HG02885 (cell line): ENCODE data around the gene SUGCT.

Experiments used
- ATAC-seq: cut with Tn5 transposase; IDR thresholded peaks from one replicate; pipeline ENCODE4 v1.9.1; 2021; ENCODE audit warnings: mild to moderate bottlenecking; ENCODE audit not compliant: unreplicated experiment, poor library complexity

The SUGCT gene

DNA sequence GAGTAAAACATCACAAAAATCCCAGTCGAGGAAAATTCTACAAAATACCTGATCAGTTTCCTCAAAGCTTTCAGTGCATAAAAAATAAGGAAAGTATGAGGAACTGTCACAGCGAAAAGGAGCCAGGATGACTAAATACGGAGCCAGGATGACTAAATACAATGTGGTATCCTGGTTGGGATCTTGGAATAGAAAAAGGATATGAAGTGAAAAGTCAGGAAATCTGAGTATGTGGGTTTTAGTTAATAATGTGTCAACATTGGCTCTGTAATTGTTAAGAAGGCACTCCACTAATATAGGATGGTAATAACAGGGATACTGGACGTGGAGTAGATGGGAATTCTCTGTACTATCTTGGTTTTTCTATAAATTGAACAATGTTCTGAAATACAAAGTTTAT is 175.5 kb downstream of the SUGCT start:
- no peak for ATAC-seq

GRCh38 chr7:40311307-40311706 is 176.5 kb downstream of the SUGCT start:
- ATAC-seq: peak; percentile 97

GRCh38 chr7:40315277-40315676 is 180.5 kb downstream of the SUGCT start:
- ATAC-seq: no peak

DNA sequence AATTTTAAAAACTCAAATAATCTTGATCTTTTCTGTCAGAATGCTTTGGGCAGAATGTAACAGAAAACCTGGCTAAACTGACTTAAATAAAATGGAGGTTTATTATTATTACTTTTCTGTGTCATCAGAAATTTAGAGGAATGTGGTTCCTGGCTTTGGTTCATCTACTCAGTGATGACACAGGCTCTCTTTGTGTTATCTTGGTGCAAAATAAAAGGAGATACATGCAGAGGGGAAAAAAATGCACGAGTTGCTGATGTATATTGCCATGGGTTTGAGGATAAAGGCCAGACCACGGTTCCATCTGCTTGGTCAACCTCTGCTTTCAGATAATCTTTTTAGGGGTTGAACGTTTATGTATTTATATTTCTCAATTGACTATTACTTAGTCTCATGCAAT is 181.4 kb downstream of the SUGCT start:
- no peak for ATAC-seq

- no peak for ATAC-seq
Measured at GRCh38 chr7:40324914-40325313, 190.1 kb downstream of the SUGCT start.

DNA sequence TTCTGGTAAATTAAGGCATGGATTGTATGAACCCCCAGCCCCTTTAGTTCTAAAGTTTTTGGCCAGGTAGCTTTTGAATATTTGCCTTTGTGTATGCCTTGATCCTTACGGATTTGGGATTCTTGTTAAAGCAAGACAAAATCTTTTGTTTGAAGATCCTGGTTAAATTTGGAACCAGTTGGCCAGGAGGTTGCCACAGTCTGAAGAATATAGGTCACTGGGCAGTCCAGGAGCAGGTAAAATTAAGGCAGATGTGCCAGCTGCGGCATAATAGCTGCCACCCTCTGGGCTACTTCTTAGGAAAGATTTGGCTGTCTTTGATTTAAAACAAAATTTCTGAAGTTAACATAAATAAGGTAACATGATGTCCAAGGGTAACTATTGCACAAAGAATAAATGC is 192.3 kb downstream of the SUGCT start:
- no peak for ATAC-seq

GRCh38 chr7:40327873-40328272 is 193.1 kb downstream of the SUGCT start:
- ATAC-seq: no peak

- ATAC-seq: peak; percentile 66
Measured at GRCh38 chr7:40329601-40330153, 194.9 kb downstream of the SUGCT start.

- no peak for ATAC-seq
Measured at GRCh38 chr7:40330408-40330807, 195.6 kb downstream of the SUGCT start.

- ATAC-seq: no peak
Measured at GRCh38 chr7:40331915-40332314, 197.1 kb downstream of the SUGCT start.

DNA sequence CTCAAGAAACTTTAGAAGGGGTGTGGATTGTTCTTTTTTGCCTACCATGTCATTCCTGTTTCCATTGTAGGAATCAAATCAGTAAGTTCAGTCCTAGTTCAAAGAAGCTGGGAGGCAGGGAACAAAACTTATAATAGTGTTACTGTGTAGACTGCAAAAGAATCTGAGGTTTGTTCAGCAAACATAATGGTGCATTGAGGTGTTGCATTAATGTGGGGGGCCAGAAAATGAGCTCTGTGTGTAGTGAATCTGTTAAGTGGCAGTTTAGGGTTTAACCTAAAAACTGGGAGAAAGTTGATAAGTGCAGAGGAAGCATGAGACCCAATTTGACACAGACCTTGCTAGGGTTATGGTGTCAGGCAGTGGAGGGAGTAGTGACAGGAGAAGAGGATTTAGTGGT is 197.7 kb downstream of the SUGCT start:
- ATAC-seq: no peak

GRCh38 chr7:40341836-40342235 is 207.0 kb downstream of the SUGCT start:
- no peak for ATAC-seq

DNA sequence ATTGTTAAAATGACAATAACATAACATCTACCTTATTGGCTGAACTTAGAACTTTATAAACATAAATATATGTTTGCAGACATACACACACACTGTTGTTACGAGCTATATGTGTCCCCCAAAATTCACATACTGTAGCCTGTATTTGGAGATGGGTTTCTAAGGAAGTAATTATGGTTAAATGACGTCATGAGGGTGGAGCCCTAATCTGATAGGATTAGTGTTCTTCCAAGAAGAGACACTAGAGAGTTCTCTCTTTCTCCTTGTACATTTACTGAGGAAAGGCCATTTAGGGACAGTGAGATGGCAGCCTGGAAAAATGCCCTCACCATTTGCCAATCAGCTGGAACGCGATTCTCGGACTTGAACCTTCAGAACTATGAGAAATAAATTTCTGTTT is 211.7 kb downstream of the SUGCT start:
- no peak for ATAC-seq

DNA sequence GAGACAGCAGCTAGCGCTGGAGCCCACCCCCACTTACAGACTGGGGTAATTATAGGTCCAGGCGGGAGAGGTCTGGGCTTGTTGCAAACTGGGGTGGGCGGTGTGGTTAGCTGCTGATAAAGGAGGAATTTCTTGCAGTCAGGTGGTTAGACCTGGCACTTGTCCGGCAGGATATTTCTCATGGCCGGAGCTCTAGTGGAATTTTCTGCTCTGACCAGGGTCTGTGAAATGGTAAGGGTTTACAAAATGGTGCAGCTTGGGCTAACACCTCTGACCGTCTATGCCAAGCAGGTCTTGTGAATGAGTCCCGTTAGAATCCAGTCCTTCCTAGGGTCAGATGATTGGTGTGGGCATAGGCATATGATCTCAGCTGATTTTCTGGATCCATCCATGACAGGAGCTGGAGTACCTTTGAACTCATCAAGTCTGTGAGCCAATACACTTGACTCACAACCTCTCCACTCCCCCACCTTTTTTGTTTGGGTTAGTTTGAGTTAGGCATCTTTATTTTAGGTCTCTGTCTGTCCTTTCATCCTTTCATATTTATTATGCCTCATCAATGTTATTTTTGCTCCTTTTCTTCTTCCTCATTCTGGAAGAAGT is 213.4 kb downstream of the SUGCT start:
- ATAC-seq: no peak

- no peak for ATAC-seq
Measured at GRCh38 chr7:40350100-40350499, 215.3 kb downstream of the SUGCT start.

- no peak for ATAC-seq
Measured at GRCh38 chr7:40354711-40355110, 219.9 kb downstream of the SUGCT start.

DNA sequence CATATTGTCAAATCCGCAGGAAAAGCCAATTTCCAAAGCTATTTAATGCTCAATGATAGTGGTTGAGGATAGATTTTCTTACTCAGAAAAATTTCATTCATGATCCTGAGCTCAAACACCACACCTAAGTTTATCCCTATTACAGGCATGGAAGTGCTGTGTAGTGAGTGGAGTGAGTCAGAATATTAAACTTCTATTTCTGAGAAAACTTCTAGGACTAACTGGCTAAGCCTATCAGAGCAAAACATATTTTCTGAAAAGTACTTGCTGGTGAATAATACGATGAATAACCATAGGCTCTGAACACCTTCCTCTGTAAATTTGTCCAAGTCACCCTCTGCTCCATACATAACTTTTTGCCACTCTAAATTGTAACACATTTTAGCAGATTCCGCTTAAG is 221.5 kb downstream of the SUGCT start:
- ATAC-seq: no peak

DNA sequence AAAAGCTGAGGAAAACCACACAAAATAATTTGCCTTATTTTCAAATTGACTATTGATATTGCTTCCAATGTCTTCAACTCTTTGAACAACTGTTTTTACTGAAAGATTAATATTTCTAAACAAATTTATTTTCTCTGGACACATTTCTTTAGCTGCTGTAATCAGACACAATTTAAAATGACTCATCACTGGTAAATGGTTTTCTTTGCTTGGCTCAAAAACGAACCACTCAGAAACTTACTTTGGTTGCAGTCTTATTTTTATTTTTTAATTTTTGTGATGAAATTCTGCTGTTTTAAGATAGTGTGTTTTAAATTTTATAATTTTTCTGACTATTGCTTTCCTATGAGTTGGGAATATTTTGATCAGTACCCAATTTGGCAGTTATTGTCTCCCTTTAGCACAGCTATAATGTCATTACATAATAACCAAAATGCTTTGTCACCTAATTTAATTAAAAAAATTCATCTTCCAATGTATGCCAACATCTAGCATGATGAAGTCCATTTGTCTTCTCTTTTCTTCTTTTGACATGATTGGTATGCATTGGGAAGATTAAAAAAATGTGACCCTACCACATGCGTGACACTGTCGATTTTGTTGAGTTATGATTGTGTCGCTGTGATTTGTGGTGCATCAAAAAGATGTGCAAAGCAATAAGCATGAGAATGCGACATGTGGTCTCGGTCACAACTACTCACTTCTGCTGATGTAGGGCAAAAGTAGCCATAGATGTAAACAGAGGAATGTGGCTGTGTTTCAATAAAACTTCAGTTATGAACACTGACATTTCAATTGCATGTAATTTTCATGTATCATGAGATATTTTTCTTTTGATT is 222.3 kb downstream of the SUGCT start:
- ATAC-seq: no peak

- no peak for ATAC-seq
Measured at GRCh38 chr7:40369641-40370277, 235.0 kb downstream of the SUGCT start.

- ATAC-seq: no peak
Measured at GRCh38 chr7:40371806-40372440, 237.1 kb downstream of the SUGCT start.

DNA sequence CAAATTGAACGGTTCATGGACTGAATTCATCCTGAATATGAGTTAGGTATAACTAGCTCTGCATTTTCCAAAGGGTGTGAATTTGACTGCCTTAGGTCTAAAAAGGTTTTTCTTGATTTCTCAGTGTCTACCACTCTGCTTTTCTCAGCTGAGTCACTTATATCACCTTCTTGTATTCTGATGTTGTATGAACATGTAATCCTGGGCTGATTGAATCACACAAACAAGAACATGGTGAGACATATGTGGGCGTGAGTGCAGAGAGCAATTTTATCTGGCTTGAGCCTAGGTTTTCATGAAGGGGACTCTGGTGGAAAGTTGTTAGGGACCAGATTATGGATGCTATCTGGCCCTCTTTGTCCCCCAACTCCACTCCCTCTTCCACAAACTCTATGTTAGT is 239.8 kb downstream of the SUGCT start:
- ATAC-seq: no peak
